H1 (cell line): Measurements from ENCODE around the gene GRID2.

Experiments
- BCL11A ChIP-seq, 2 experiments: IDR thresholded peaks; one replicate each; pipeline ENCODE4 v1.6.1; 2011; ENCODE audit warnings: low read depth in 2 of 2, low read length in 2 of 2, mild to moderate bottlenecking in 2 of 2
- EZH2 ChIP-seq: fragments of 200-600 bp; sonication (generic); IDR thresholded peaks from 2 replicates; pipeline ENCODE4 v1.7.1; 2012; ENCODE audit warnings: low read depth, mild to moderate bottlenecking, moderate library complexity, low read length, inconsistent platforms; ENCODE audit not compliant: severe bottlenecking
- HDAC6 ChIP-seq: IDR thresholded peaks from one replicate; pipeline ENCODE4 v1.7.1; 2012; ENCODE audit warnings: low read depth, mild to moderate bottlenecking, inconsistent platforms, low read length, moderate library complexity
- MAFK ChIP-seq: IDR thresholded peaks from 2 replicates; pipeline ENCODE4 v1.6.1; 2012; ENCODE audit warnings: low read depth, mild to moderate bottlenecking, improper control_type of control experiment, low read length
- POLR2A ChIP-seq, 2 experiments: IDR thresholded peaks; 1 replicate in 1 of 2; 2 replicates in 1 of 2; pipeline ENCODE4 v1.6.1; 2011; ENCODE audit warnings: low read depth in 2 of 2, low read length in 2 of 2, mild to moderate bottlenecking in 2 of 2; ENCODE audit errors: control extremely low read depth in 1 of 2
- POLR2AphosphoS5 ChIP-seq: IDR thresholded peaks from 2 replicates; pipeline ENCODE4 v1.6.1; 2011; ENCODE audit warnings: low read depth, low read length
- SIRT6 ChIP-seq: IDR thresholded peaks from one replicate; pipeline ENCODE4 v1.7.1; 2012; ENCODE audit warnings: low read length, inconsistent platforms
- TBP ChIP-seq: IDR thresholded peaks from 2 replicates; pipeline ENCODE4 v1.6.1; 2011; ENCODE audit warnings: low read depth, low read length, improper control_type of control experiment
- TF ChIP-seq, protein P1 (sequence below), 3 experiments: IDR thresholded peaks; 1 replicate in 2 of 3; 2 replicates in 1 of 3; pipeline versions ENCODE4 v1.5.1 to v1.6.1; 2011; ENCODE audit warnings: low read length in 3 of 3, mild to moderate bottlenecking in 3 of 3, inconsistent platforms in 2 of 3, low read depth in 1 of 3, moderate library complexity in 1 of 3; ENCODE audit not compliant: insufficient read depth in 1 of 3; ENCODE audit errors: control extremely low read depth in 1 of 3

DNA sequence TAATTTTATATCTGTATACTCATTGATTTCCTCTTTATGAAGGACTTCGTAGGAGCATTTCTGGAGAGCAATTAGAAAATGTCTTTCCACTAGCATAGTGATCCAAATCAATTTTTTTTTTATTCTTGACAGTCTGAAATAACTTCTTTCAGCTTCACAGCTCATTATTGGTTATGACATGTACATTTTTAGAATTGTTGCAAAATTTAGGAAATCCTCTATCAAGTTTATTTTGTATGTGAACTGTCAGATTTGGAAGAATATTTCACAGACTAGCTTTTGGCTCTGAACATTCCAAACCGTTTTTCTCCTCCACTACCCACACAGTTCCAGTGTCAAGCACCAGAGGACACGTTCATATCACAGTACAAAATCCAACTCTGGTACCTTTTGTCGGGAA lies 1275.2 kb downstream of the GRID2 start:
- TF ChIP-seq EZH2 (no peak), MAFK (no peak), BCL11A (IDR thresholded peaks at IDR 0.05; ENCODE audit: low read depth in 2 of 2, low read length in 2 of 2) (no peak), POLR2A (IDR thresholded peaks at IDR 0.05; ENCODE audit: control extremely low read depth in 1 of 2, low read depth in 2 of 2, low read length in 2 of 2) (no peak), SIRT6 (no peak), HDAC6 (no peak), TBP (no peak), POLR2AphosphoS5 (no peak)
- TF ChIP-seq, protein P1, sequence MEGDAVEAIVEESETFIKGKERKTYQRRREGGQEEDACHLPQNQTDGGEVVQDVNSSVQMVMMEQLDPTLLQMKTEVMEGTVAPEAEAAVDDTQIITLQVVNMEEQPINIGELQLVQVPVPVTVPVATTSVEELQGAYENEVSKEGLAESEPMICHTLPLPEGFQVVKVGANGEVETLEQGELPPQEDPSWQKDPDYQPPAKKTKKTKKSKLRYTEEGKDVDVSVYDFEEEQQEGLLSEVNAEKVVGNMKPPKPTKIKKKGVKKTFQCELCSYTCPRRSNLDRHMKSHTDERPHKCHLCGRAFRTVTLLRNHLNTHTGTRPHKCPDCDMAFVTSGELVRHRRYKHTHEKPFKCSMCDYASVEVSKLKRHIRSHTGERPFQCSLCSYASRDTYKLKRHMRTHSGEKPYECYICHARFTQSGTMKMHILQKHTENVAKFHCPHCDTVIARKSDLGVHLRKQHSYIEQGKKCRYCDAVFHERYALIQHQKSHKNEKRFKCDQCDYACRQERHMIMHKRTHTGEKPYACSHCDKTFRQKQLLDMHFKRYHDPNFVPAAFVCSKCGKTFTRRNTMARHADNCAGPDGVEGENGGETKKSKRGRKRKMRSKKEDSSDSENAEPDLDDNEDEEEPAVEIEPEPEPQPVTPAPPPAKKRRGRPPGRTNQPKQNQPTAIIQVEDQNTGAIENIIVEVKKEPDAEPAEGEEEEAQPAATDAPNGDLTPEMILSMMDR (IDR thresholded peaks at IDR 0.05; ENCODE audit: control extremely low read depth in 1 of 3, insufficient read depth in 1 of 3, low read depth in 1 of 3, low read length in 3 of 3), result no peak
